Activated T-cell treated with anti-CD3 and anti-CD28 coated beads, Interleukin-2, amount 50 U/mL, for 24 hours (primary cell): ENCODE data around the gene PDE9A.

Source experiments
- DNase-seq: peaks from one replicate; pipeline ENCODE4 v3.0.0-alpha.2; 2020
- H3K27ac Mint-ChIP-seq: 2 replicates; pipeline ENCODE4 v1.8.0; 2020; ENCODE audit warnings: mild to moderate bottlenecking, mixed read lengths
- H3K27me3 Mint-ChIP-seq: 2 replicates; pipeline ENCODE4 v1.8.0; 2020; ENCODE audit warnings: mixed read lengths
- H3K36me3 Mint-ChIP-seq: 2 replicates; pipeline ENCODE4 v1.8.0; 2020; ENCODE audit warnings: low read depth, mixed read lengths
- H3K4me1 Mint-ChIP-seq: 2 replicates; pipeline ENCODE4 v1.8.0; 2020; ENCODE audit warnings: low read depth, mixed read lengths
- H3K4me3 Mint-ChIP-seq: 2 replicates; pipeline ENCODE4 v1.8.0; 2020; ENCODE audit warnings: mild to moderate bottlenecking, moderate library complexity, mixed read lengths
- H3K9me3 Mint-ChIP-seq: 2 replicates; pipeline ENCODE4 v1.8.0; 2020; ENCODE audit warnings: mixed read lengths

PDE9A gene

DNA sequence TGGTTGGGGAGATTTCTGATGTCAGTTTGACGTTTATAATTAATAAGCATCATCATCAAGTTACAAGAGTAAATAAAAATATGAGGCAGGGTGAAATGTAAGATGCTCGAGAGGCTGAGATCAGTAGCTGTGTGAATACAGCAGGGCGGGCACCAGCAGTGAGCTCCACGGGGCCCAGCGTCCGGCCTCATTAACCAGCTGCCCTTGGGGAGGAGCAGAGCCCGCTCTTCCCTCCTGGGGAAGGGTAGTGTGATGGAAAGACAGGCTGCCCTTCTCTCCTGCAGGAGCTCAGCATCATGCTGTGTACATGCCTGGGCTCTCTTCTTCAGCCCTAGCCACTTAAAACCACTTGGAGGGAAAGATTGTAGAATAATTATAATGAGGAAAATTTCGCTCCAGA lies 23.4 kb downstream of the PDE9A start:
- Mint-ChIP-seq H3K4me1 (peaks cover 26% of the 10 kb centered on the region), H3K27me3 (no peaks in the 10 kb centered on the region), H3K4me3 (no peak overlapping the region), H3K27ac (no peak overlapping the region), H3K36me3 (no peaks in the 10 kb centered on the region), H3K9me3 (no peaks in the 10 kb centered on the region)
- no peak for DNase-seq

GRCh38 chr21:42677339-42678321 lies 24.2 kb downstream of the PDE9A start:
- Mint-ChIP-seq H3K36me3 (no peaks in the 10 kb centered on the region), H3K4me1 (peaks cover 35% of the 10 kb centered on the region), H3K4me3 (no peak overlapping the region), H3K27me3 (no peaks in the 10 kb centered on the region), H3K27ac (no peak overlapping the region), H3K9me3 (no peaks in the 10 kb centered on the region)
- DNase-seq, result no peak

GRCh38 chr21:42678618-42679295 lies 25.3 kb downstream of the PDE9A start:
- Mint-ChIP-seq H3K9me3 (no peaks in the 10 kb centered on the region), H3K4me3 (no peak overlapping the region), H3K36me3 (no peaks in the 10 kb centered on the region), H3K4me1 (peaks cover 46% of the 10 kb centered on the region), H3K27ac (no peak overlapping the region), H3K27me3 (no peaks in the 10 kb centered on the region)
- no peak for DNase-seq

DNA sequence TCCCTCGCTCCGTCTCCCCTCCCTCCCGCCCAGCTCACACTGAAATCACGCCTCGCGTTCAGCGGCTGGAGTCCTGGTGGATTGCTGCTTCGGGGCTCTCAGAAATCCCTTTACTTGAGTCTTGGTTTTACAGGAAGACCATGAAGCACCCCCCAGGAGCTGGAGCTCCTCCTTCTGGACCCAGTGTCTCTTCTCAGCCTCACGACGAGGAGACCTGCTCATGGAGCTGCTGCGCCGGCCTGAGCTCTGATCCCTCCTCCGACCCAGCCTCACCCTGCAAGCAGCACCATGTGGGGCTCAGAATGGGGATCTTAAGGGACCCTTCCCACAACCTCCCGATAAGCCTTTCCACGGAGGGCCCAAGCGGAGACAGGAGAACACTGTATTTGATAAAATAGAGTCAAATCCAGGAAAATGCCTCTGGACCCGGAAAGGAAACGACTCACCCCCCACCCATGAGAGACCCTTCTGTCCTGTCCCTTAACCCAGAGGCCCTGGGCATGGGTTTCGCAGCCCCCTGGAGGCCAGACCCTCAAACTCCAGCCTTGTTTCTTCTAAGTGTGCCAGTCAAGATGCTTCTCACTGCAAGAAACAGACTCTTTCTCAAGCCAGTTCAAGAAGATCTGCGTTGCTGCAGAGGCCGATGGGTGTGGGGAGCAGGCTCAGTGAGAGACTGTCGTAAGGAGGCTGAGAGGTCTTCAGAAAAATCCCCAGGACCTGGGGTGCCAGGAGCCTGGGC lies 26.1 kb downstream of the PDE9A start:
- no peaks in the 10 kb centered on the region for H3K36me3 Mint-ChIP-seq
- H3K4me3 Mint-ChIP-seq, result no peak overlapping the region
- H3K27me3 Mint-ChIP-seq, result no peaks in the 10 kb centered on the region
- no peaks in the 10 kb centered on the region for H3K9me3 Mint-ChIP-seq
- H3K27ac Mint-ChIP-seq, result no peak overlapping the region
- H3K4me1 Mint-ChIP-seq, result peaks cover 53% of the 10 kb centered on the region
- no peak for DNase-seq

DNA sequence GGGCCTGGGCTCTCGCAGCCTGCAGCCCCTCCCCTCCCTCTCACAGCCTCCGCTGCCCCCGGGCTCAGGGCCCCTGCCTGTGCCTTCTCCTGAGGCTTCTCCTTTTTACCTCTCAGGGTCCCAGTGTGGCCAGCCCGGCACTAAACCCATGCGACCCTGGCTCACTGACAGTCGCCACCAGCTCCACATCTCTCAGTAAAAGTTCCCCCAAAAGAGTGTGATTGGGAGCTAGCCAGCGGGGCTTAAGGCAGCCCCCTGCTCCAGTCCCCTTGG lies 26.6 kb downstream of the PDE9A start:
- Mint-ChIP-seq H3K27ac (no peak overlapping the region), H3K4me1 (peaks cover 58% of the 10 kb centered on the region), H3K4me3 (no peak overlapping the region), H3K27me3 (no peaks in the 10 kb centered on the region), H3K36me3 (no peaks in the 10 kb centered on the region), H3K9me3 (no peaks in the 10 kb centered on the region)
- DNase-seq, result no peak

GRCh38 chr21:42680429-42680828 lies 27.0 kb downstream of the PDE9A start:
- Mint-ChIP-seq H3K9me3 (no peaks in the 10 kb centered on the region), H3K4me1 (peaks cover 62% of the 10 kb centered on the region), H3K36me3 (no peaks in the 10 kb centered on the region), H3K27ac (no peak overlapping the region), H3K4me3 (no peak overlapping the region), H3K27me3 (no peaks in the 10 kb centered on the region)
- DNase-seq, result no peak

GRCh38 chr21:42681296-42682206 lies 28.1 kb downstream of the PDE9A start:
- H3K9me3 Mint-ChIP-seq, result no peaks in the 10 kb centered on the region
- H3K27me3 Mint-ChIP-seq, result no peaks in the 10 kb centered on the region
- DNase-seq, result peak; percentile 37
- no peaks in the 10 kb centered on the region for H3K36me3 Mint-ChIP-seq
- H3K4me3 Mint-ChIP-seq, result no peak overlapping the region
- peaks cover 66% of the 10 kb centered on the region for H3K4me1 Mint-ChIP-seq
- H3K27ac Mint-ChIP-seq, result peak overlapping the region; percentile 9

GRCh38 chr21:42682661-42683210 lies 29.3 kb downstream of the PDE9A start:
- Mint-ChIP-seq H3K27me3 (no peaks in the 10 kb centered on the region), H3K4me1 (peaks cover 64% of the 10 kb centered on the region), H3K4me3 (no peak overlapping the region), H3K9me3 (no peaks in the 10 kb centered on the region), H3K36me3 (no peaks in the 10 kb centered on the region), H3K27ac (no peak overlapping the region)
- DNase-seq, result no peak

- Mint-ChIP-seq H3K27me3 (no peaks in the 10 kb centered on the region), H3K27ac (peak overlapping the region; percentile 90), H3K4me3 (peak overlapping the region; percentile 68), H3K4me1 (peaks cover 56% of the 10 kb centered on the region), H3K9me3 (no peaks in the 10 kb centered on the region), H3K36me3 (no peaks in the 10 kb centered on the region)
- no peak for DNase-seq
Observed at GRCh38 chr21:42683371-42684108, 30.1 kb downstream of the PDE9A start.

DNA sequence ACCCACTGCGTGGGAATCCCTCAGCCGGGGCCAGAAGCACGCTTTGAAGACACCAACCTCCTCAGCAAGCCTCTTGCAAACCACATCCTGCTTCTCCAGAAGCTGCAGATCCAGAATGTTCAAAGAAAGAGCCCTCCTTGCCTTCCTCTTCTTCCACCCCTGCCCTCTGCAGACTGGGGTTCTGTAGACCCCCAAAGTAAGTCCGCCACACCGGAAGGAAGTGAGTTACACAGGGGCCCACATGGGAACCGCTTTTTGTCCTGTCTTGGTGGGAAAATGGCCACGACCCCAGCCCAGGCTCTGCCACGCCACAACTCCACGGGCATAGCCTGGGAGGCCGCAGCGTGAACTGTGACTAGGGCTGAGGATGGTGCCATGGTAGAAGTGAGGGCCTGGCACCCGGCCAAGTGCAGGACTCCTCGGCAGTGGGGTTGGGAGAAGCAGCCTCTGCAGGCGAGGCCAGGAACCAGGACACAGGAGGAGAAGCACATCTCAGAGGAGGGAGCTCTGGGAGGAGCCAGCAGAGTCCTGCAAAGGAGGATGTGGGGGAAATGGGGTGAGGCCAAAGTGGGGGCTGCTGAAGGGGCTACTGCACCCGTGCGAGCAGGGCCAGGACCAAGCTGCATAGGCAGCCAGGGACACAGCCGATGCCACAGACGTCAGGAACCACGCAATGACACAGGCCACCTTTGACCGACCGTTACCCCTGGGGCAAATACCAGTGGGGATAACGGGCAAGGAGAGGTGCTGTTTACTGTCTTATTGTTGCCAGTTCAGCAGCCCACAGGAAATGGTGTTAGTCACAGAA lies 30.9 kb downstream of the PDE9A start:
- Mint-ChIP-seq H3K27ac (peak overlapping the region; percentile 90), H3K36me3 (no peaks in the 10 kb centered on the region), H3K4me1 (peaks cover 54% of the 10 kb centered on the region), H3K4me3 (peak overlapping the region; percentile 68), H3K27me3 (no peaks in the 10 kb centered on the region), H3K9me3 (no peaks in the 10 kb centered on the region)
- peak; percentile 68 for DNase-seq

- Mint-ChIP-seq H3K9me3 (no peaks in the 10 kb centered on the region), H3K4me1 (peaks cover 50% of the 10 kb centered on the region), H3K4me3 (peak overlapping the region; percentile 68), H3K27ac (peak overlapping the region; percentile 90), H3K36me3 (no peaks in the 10 kb centered on the region), H3K27me3 (no peaks in the 10 kb centered on the region)
- peak; percentile 37 for DNase-seq
Observed at GRCh38 chr21:42685036-42685435, 31.6 kb downstream of the PDE9A start.

DNA sequence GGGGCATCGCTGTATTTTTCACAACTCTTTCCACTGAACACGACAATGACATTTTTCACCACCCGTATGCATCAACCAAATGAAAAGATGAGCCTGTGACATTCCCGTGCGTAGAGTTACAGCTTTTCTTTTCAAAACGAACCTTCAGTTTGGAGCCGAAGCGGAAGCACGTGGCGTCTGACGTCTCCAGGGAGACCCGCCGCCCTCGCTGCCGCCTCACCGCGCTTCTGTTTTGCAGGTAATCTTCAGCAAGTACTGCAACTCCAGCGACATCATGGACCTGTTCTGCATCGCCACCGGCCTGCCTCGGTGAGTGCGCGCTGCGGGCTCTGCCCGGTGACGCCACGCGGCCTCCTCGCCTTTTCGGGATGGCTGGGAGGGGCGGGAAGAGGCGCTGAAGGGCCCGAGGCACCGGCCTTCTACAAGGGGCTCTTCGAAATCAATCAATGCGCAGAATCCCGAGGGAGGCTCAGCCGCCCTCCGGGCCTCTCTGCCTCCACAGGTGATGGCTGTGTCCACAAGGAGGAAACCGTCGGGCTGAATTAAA lies 32.6 kb downstream of the PDE9A start:
- no peak for DNase-seq
- no peak overlapping the region for H3K4me3 Mint-ChIP-seq
- no peak overlapping the region for H3K27ac Mint-ChIP-seq
- no peaks in the 10 kb centered on the region for H3K27me3 Mint-ChIP-seq
- peaks cover 47% of the 10 kb centered on the region for H3K4me1 Mint-ChIP-seq
- no peaks in the 10 kb centered on the region for H3K36me3 Mint-ChIP-seq
- no peaks in the 10 kb centered on the region for H3K9me3 Mint-ChIP-seq
